ENCODE measurements around the gene SOX9.

Gene SOX9

DNA sequence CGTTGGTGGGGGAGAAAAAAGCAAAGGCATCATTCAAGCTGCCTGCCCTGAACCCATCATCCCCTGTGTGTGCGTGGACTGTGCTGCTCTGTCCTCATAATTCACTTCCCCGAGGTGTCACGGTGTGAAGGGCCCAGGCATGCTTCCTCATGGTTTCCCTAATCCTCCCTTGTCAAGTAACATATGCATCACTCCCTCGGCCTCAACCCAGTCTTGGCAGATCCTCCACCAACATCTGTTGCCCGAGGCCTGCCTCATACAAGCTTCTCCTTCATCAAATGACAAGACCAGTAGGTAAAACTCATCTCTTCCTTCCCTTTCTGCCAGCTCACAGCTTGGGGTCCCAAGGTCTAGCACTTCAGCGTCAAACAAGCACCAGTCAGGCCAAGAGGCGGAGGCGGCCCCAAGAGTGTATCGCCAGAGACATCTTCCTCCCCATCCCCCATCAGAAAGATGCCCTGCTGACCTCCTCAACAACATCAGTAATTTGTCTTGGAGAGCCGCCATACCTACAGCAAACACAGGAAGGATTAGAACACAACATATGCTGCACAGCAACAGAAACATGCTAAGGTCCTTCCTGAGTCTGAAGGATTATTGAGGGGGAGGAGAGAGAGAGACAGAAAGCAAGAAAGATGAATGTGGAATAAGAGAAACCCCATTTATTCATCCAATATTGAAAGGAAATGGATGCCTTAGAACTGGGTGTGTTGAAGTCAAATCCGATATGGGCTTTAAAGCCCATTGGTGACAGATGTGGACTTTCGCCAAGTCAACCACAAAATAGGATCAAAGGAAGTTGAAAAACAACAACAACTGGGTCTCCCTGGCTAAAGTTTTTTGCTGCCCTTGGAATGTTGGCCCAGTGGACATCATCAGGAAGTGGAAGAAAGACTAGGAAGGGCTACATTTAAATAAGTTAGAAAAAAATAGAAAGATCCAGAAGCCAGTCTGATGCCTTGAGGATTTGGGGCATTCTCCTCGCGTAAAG lies 38.4 kb downstream of the SOX9 start:
- in situ Hi-C loops (cut with MboI; ENCODE audit: low sequenced_read_pairs) = no loop called here

DNA sequence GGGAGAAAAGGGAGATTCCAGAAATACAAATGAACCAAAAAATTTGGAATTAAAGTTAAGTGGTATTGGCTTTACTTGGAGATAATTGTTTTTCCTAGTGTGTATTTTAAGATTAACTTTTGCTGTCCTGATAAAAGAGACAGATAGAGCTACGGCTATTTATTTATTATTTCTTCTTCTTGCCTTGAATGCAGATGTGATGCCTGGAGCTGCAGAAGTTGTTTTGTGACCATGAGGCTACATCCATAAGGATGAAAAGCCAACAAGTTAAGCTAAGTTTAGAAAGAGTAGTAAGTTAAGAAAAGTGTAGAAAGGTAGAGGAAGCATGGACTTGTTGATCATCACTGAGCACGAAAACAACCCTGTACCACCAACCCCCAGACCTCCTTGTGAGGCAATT lies 41.7 kb downstream of the SOX9 start:
- in situ Hi-C loops (cut with MboI; ENCODE audit: low sequenced_read_pairs) = loop anchor here (10.0 kb wide), 1 partner anchor 62 kb away; no protein-coding TSS in a partner anchor

DNA sequence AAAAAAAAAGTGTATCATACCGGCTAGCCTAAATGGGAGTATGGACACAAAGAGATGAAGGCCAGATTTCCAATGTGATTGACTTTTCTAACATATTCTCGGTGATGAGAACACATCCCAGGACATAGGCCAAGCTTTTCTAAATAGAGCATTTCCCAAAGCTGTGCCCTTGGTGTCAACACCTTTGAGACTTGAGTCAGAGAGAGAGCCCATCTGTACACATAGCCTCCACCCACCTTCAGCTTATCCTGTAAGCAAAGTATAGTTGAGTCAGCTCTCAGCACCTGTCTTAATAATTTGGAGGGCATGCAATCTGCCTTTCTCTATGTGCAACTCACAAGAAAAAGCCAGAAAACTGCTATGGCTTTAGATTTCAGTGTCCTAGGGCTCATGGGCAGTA lies 42.7 kb downstream of the SOX9 start:
- in situ Hi-C loops (cut with MboI; ENCODE audit: low sequenced_read_pairs) = loop anchor here (10.0 kb wide), 1 partner anchor 61 kb away; no protein-coding TSS in a partner anchor

DNA sequence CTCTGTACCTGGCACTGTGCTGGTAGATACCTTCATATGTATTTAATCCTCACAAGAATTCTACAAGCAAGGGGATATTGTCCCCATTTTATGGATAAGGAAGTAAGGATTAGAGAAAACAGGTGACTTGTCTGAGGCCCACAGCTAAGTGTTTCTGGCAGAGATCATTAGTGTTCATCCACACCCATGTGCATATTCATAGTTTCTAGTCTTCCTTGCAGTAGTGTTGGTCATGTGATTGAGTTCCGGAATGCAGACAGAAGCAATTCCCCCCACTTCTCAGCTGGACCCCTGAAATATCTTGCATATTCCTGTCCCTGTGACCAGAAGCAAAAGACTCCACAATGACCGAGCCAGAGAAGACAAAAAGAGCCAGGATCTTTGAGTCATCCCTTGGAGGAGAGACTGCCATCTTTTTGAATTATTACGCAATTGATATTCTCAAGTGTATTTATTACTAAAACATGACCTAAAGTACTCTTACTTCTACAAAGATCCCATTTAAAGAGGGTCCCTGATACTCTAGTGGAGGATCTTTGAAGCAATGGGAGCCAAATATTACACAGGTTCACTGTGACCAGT lies 43.4 kb downstream of the SOX9 start:
- in situ Hi-C loops (cut with MboI; ENCODE audit: low sequenced_read_pairs) = loop anchor here (10.0 kb wide), 1 partner anchor 61 kb away; no protein-coding TSS in a partner anchor

DNA sequence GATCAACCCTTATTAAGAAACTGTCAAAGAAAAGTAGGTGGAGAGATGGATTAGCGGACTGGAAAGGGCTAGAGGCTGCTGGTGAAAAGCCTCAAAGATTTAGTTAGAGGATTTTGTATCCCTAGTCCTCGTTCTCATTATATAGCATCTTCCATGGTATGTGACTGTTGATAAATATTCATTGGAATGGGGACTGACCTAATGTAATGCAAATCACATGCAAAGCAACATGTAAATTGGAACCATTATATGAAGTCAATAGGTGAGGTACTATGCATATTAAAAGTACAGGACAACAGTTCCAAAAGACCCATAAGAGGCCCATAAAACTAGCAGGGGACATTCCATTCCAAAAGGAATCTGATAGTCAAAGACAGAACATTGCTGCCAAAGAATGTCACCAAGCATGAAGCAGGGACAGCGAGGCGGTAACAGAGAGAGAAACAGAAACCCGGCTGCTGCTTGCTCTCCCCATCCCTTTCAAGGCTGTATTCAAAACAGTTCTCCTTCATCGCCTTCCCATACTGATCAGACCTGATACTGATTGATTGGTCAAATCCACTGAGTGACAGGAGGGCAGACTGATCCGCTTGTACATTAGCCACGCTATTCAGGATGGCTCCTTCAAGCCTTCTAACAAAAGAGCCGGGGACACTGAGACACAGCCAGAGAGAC lies 44.5 kb downstream of the SOX9 start:
- in situ Hi-C loops (cut with MboI; ENCODE audit: low sequenced_read_pairs) = loop anchor here (10.0 kb wide), 1 partner anchor 59 kb away; no protein-coding TSS in a partner anchor

DNA sequence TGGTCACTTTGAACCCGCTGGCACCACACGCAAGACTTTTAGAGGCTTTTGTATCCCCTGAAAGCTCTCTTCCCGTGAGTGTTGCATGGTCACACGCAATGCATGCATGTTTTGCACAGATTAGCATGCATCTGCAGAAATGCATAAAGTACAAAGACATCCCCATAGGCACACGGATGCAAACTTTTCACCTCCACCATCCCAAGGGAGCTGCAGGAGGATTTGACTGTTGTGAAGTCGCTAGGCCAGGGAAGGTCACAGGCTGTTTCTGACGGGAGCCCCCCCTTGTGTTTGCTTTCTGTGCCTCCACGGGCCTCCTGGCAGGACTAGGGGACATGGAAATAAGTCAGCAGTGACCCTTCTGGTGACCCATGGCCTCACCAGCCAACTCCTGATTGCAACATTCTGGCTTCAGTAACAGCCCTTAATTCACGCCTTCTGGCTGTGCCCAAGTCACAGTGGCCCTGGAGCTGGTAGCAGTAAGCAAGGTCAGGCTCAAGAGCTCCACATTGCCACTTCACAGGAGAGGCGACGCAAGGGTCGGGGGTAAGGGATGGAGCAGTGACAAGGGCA lies 45.1 kb downstream of the SOX9 start:
- in situ Hi-C loops (cut with MboI; ENCODE audit: low sequenced_read_pairs) = loop anchor here (10.0 kb wide), 1 partner anchor 59 kb away; no protein-coding TSS in a partner anchor

DNA sequence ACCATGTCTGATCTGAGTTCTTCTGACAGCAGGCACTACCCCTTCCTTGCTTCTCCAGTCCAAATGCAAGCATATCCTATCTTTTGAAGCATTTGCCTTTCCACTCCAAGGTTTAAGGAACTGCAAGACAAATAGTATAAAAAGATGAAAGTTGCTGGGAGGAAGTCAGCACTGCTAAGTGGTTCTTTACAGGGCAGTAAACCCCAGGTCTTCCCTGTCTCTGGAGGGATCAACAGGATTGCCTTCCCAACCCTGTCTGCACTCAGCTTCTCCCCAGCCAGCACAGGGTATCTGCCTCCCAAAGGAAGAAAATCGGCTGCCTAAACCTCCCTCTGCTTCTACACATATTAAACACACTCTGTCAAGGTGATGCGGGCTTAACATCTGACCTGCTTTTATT lies 46.8 kb downstream of the SOX9 start:
- in situ Hi-C loops (cut with MboI; ENCODE audit: low sequenced_read_pairs) = loop anchor here (10.0 kb wide), 1 partner anchor 57 kb away; no protein-coding TSS in a partner anchor

DNA sequence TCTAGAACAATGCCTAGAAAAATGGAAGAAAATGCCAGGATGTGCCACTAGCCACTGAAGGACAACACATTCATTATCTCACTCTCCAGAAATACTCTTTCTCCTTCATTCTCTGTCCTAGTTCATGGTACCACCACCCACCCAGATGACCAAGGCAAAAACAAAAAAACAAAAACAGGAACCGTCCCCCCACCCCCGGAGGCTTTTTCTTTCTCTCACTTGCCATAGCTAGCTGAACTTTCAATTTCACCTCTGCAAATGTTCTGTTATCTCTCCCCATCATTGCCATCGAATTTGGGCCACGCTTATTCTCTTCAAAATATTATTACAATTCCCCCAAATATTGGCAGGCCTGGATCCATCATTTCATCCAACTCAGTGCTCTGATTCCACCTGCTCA lies 49.0 kb downstream of the SOX9 start:
- in situ Hi-C loops (cut with MboI; ENCODE audit: low sequenced_read_pairs) = loop anchor here (10.0 kb wide), 1 partner anchor 55 kb away; no protein-coding TSS in a partner anchor

DNA sequence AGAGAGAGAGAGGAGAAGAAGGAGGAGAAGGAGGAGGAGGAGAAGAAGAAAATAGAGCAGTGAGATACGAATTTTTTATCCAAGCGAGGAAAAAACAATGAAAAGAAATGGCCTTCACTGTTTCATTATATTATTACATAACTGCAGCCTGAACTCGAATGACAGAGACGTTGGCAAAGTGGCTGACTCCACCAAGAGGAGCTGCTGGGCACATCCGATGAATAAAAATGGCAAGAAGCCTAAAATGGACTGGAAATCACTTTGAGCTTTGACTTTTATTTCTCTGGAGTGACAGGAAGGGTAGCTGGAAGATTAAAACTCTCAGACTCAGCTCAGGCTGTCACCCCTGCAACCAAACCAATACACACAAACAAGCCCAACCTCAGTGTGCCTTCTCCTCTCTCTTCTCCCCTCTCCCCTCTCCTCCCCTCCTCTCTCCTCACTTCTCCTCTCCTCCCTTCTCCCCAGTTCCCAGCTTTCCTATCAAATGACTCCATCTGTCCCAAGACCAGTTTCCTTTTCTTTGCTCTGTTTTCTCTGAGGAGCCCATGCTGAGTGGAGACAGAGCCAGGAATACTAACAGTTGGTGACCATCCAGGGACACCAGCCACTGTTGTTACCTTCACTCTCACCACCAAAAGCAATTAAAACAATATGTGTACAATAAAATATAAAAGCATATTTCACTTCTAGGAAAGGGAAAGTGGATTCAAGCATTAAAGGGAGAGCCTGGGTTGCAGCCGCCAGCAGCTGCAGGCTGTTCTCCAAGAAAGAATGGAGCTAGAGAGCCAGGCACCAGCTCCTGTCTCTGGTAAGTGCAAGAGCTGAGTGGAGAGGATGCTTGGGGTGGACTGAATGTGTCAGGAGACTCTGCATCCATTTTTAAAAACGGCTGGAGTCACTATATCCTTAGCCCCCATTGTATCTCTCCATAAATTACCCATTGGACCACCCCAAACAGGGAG lies 51.2 kb downstream of the SOX9 start:
- in situ Hi-C loops (cut with MboI; ENCODE audit: low sequenced_read_pairs) = no loop called here

DNA sequence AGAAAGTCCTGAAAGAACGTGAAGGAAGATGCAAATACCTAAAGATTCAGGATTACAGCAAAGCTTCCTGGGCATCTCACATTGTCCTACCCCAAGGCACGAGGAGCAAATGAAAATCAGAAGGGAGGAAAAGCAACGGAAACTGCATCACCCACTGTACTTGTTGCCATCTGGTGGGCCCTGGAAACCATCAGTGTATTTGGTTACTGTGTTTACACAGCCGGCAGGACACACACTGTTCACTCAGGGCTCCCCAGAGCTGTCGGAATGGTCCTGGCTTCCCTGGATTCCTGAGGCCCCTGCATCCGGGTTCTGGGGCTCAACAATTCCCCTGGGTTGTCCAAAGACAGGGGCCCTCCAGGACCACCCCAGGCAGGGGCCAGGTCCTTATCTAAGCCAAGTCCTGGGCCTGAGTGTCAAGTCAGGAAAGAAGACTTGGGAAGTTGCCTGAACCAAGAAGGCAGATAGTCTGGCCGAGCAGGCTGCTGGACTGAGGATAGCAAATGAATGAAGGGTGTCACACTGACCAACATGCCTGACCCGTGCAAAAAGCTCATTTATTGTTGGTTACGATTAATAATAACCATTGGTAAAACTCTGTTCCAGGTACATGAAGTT lies 52.8 kb downstream of the SOX9 start:
- in situ Hi-C loops (cut with MboI; ENCODE audit: low sequenced_read_pairs) = no loop called here

DNA sequence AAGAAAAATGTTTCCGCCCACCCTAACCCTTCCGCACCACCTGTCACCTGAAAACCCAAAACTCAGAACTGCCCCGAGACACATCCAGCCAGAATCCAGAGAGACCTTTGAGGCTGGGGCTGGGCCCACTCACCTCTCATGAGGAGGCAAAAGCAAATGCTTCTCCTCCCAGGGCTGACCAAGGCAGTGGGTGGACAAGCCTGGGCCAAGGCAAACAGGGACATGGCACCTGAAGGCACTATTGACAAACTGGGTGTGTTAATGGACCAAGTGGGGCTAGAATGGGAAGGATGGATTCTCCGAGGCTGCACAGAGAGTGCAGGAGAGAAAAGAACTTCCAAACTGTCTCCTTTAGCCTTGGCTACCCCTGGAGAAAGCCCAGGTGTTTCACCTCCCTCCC lies 54.4 kb downstream of the SOX9 start:
- in situ Hi-C loops (cut with MboI; ENCODE audit: low sequenced_read_pairs) = no loop called here

Data from HL-60/S4 (cell line).